Measurements from ENCODE around the gene PCDH7.

DNA sequence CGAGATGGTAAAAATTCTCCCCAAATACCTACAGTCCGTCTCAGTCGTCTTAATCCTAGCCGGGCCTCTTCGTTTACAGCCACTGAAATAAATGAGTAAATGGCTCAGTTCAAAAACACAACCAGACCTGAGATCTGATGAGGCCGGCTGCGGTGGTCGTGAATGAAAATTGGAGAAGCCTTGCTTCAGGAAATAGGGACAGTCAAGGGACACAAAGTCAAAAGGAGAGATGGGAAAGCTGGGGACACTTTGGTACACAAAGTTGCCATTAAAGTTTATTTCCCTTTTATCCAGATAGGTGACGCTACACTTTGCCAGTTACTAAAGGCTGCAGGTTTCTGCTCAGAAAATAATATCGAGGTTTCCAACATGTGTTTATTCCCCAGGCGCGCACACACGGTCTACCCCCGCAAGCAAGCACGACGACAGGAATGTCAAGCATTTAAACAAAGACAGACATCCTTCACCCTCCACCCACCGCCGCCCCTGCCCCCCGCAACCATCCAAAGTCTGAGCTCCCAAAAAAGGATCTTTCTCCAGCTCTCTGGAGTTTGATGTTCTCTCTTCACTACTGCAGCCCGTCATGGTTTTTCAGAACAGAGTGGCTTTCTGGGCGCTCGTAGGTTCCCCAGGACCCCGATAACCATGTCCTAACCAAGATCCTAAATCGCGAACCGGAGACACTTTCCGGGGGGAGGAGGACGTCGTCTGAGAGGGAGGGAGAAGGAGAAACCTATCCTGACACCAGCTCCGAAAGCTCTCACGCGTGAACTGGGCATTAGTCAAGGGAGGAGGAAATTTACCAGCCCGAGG, 1.3 kb upstream of the PCDH7 start:
- no peak for TF ChIP-seq POLR2A (IDR thresholded peaks at IDR 0.05)
- no peak for TF ChIP-seq CTCF (IDR thresholded peaks at IDR 0.05)
